ENCODE results near the gene PKIG. TPM values are rescaled to one million over a fixed set of nuclear protein-coding genes. Genes with fewer than 3 reads are reported as not detected.

The PKIG gene
- total and polyA plus RNA-seq, 9 of the 15 experiments (the other 6 are each of a cell fraction or from before 2014, with no cell fraction given), result 0.13 to 7.0 (median 4.7) TPM

- Histone ChIP-seq H3K27ac (ENCODE audit: extremely low read depth, low read depth, low read length) (no peak overlapping the region), H2AFZ (ENCODE audit: low read depth, low read length) (no peak overlapping the region), H3K4me1 (replicated peaks in 1 of 2; ENCODE audit: control insufficient read depth in 2 of 2, insufficient read depth in 2 of 2, low read length in 2 of 2) (peaks cover 6 to 11% of the 10 kb centered on the region in 2 experiments; a peak in 4 of 5 replicates), H3K4me3 (no peak overlapping the region), H3K27me3 (ENCODE audit: control insufficient read depth in 2 of 2, insufficient read depth in 2 of 2, low read length in 2 of 2) (no peaks in the 10 kb centered on the region; a peak in 1 of 5 replicates), H3K9me1 (ENCODE audit: control insufficient read depth, insufficient read depth, low read length) (no peaks in the 10 kb centered on the region), H3K9ac (ENCODE audit: insufficient read depth in 1 of 2, low read depth in 2 of 2, low read length in 2 of 2) (no peak overlapping the region), H4K20me1 (replicated peaks; ENCODE audit: control insufficient read depth, insufficient read depth, low read length) (no peaks in the 10 kb centered on the region), H3K79me2 (ENCODE audit: control insufficient read depth, insufficient read depth, low read length) (no peaks in the 10 kb centered on the region), H3K36me3 (ENCODE audit: control insufficient read depth, insufficient read depth, low read length) (no peaks in the 10 kb centered on the region), H3K4me2 (ENCODE audit: insufficient read depth, low read length) (no peak overlapping the region), H3K9me3 (replicated peaks; ENCODE audit: control insufficient read depth, insufficient read depth, low read depth, low read length) (no peaks in the 10 kb centered on the region)
- DNase-seq (ENCODE audit: extremely low read depth in 1 of 4, low spot score in 3 of 4) (no peak), FAIRE-seq (no peak), ATAC-seq (no peak)
- no TSS peak for BruUV-seq (replicated peaks)
- in situ Hi-C loops (cut with MboI) (no loop called here), intact Hi-C loops (cut with micrococcal nuclease) (no loop called here)
- 36% methylated on average over 5 of the region's 5 CpGs for WGBS (ENCODE audit: insufficient coverage, low coverage, missing lambda C conversion rate)
- ChIA-PET CTCF (ENCODE audit: low intra/inter-chr PET ratio) (no interaction called here), POLR2A (interaction anchor here (1.0 kb wide), 1 partner anchor 18 kb away, joined by 3 read pairs; no protein-coding TSS in a partner anchor)
- no peak for TF ChIP-seq PTBP1 (IDR thresholded peaks at IDR 0.05; ENCODE audit: low read depth, low read length)
- no peak for TF ChIP-seq ZNF407 (IDR thresholded peaks at IDR 0.05; ENCODE audit: low read depth)
- TF ChIP-seq YY1 (IDR thresholded peaks at IDR 0.05; ENCODE audit: borderline replicate concordance in 1 of 3, control insufficient read depth in 1 of 3, extremely low read depth in 1 of 3, insufficient read depth in 3 of 3, insufficient read length in 1 of 3, insufficient replicate concordance in 2 of 3, low read depth in 1 of 3, low read length in 2 of 3), result no peak
- TF ChIP-seq ZNF592 (IDR thresholded peaks at IDR 0.05), result no peak
- no peak for TF ChIP-seq CBFB (CRISPR knock-in tag; IDR thresholded peaks at IDR 0.05)
- no peak for TF ChIP-seq NFE2 (IDR thresholded peaks at IDR 0.05; ENCODE audit: low read depth)
- no peak for TF ChIP-seq HDAC8 (tag; IDR thresholded peaks at IDR 0.05)
- no peak for TF ChIP-seq NCOA2 (IDR thresholded peaks at IDR 0.05; ENCODE audit: partially characterized antibody in 2 of 2)
- TF ChIP-seq MEF2D (tag; conservative IDR thresholded peaks at IDR 0.05; ENCODE audit: low read depth), result no peak
- TF ChIP-seq CHCHD3 (CRISPR knock-in tag; IDR thresholded peaks at IDR 0.05), result no peak
Observed at GRCh38 chr20:44621325-44621724, 38.9 kb downstream of the PKIG start.

All from K562 (cell line).